GM18499 (cell line): ENCODE measurements around the gene CCL15.
"Not testable (repeated sequence)": the region's sequence is repeated elsewhere in the genome, so short reads cannot be mapped to it uniquely, and the experiment has no call there.

ENCODE experiments used
- ATAC-seq: cut with Tn5 transposase; IDR thresholded peaks from one replicate; pipeline ENCODE4 v1.9.1; 2021; ENCODE audit warnings: moderate number of reproducible peaks; ENCODE audit not compliant: insufficient read depth, unreplicated experiment

Gene CCL15

DNA sequence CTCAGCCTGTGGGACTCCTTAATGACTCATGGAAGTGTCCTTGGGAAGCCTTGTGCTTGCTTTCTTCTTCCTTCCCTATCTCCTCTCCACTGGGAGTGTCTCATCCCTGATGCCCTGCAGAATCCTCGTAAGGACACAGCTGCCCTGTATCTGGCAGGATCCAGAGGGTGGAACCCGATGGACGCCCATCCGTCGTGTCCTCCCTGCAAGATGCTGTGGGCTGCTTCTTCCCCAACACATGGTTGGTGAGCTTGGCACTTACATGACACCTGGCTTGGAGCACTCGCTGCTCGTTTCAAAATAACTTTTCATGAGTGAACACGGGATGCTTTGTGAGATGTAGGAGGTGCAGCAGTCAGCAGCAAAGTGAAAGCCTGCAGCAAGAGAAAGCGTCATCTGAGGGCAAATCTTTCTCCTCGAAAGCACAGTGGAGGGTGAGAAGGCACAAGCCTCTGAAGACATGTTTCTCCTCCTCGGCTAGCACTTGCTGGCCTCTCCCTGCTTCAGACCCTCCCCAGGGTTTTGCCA is 3.3 kb downstream of the CCL15 start:
- ATAC-seq, result no peak

DNA sequence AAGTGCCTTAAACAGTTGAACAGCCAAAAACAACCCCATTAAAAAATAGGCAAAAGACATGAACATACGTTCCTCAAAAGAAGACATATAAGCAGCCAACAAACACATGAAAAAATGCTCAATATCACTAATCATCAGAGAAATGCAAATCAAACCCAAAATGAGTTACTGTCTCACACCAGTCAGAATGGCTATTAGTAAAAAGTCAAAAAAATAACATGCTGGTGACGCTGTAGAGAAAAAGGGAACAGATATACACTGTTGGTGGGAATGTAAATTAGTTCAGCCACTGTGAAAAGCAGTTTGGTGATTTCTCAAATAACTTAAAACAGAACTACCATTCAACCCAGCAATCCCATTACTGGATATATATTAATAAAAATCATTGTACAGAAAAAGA is 6.0 kb downstream of the CCL15 start:
- not testable (repeated sequence) for ATAC-seq

DNA sequence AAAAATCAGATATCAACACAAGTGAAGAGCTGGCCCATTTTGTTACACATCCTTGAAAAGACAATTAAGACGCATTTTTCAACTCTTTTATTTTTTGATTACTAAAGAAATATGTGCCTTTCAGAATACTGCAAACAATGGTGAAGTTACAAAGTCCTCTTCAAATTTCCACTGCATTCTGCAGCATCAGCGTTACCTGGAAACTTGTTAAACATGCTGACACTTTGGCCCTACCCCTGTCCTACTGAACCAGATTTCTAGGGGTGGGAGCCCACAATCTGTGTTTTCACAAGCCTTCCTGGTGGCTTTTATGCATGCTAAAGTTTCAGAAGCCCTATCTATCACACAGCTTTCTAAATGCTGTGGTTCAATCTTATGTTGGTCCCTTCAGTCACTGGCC is 10.3 kb downstream of the CCL15 start:
- no peak for ATAC-seq

DNA sequence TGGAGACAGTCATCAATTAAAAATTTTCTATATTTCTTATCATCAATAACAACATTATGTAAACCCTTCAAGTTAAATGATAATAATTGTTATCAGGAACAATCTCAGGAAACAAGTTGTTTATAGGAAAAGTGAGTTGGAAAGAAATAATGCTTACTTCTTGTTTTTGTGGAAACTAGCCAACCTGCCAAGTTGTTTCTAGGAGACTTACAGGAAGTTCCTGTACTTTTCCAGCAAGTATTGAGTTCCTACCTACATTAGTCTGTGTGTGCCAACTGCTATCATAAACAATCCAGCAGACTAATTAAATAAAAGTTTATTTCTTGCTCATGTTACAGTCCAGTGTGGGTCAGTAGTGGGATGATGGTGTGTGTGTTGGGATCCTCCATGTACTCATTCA is 13.2 kb downstream of the CCL15 start:
- no peak for ATAC-seq

DNA sequence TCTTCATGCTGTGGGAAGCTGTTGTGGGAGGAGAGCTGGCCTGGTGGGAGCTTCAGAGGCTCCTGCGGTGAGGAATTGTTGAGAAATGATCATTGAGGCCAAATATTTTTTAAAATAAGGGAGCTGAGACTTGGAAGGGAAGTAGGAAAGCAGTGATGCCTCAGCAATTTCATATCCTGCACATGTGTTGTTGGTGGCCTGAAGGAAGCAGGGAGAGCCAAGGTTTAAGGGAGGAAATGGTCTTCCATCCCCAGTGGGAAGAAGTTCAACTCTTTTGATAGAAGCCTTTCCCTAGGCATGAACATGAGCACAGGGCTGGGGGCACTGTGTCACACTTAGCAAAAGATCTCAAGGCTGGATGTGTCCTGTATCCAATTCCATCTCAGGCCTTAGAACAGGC is 14.7 kb downstream of the CCL15 start, which contains the start of gene CCL14:
Gene CCL14, minus strand, starts transcription at position 87 of the 400 bp plus-strand sequence. Its CDS starts 80 bp downstream, at position 7.
- no peak for ATAC-seq

DNA sequence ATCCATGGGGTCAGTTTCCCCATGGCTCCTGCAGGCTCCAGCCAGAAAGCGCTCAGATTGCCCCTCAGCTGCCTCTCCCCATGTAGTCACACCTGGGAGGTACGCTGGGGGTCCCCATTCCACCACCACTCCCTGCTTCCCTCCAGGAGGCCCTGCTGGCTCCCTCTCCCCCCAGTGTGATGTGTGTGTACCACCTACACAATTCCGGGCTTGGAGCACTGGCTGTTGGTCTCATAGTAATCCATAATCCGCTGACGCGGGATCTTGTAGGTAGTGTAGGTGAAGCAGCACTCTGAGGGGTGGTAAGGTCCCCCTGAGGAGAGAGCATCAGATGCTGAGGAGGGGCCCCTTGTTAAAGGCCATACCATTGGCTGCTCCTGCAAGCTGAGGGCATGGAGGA is 17.2 kb downstream of the CCL15 start:
- no peak for ATAC-seq

DNA sequence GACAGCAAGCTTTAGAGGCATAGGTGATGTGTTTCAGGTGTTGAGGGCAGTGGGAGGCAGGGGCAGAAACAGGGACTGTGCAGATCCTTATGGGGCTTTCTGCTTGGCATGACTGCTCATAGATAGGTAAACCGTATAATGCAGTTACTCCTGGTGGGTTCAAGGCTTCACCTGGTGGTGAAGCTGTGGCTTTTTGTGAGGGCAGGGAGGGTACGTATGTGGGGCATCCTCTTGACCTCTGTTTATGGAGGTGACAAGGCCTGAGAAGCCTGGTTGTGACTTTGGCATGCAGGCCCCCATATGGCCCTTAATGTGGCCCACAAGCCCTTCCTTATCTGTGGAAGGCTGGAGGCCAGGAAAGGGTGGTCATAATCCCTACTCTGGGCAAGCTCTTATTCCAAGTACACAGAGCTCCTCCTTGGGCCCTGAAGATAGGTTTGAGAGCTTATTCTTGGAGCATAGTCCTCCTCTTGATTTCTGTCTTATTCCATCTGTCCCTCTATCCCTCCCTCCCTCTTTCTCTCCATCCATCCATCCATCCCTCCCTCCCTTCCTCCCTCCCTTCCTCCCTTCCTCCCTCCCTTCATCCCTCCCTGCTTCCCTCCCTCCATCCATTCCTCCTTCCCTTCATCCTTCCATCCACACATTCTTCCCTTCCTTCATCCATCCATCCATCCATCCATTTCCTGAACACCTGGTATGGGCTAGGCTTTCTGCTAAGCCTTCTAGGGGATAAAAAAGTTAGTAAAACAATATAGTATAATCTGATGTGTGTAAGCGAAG is 18.8 kb downstream of the CCL15 start:
- no peak for ATAC-seq

DNA sequence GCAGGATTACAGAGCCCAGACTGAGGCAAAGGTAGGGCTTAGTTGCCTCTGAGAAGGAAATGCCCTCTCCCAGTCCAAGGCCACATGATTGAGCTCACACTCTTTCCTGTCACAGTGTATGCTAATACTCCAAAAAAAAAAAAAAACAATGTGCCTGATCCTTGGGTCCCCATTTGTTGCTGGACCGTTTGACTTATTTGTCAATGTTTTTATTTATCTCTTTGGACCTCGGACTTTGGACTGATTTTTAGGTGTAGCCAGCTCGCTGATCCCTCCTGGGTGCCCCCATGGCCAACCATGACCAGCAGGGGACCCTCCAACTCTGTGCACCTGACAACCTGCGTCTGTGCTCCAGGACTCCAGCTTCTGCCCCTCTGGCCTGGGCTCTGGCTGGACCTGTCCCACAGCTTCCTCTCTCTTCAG is 19.4 kb downstream of the CCL15 start:
- ATAC-seq, result no peak

DNA sequence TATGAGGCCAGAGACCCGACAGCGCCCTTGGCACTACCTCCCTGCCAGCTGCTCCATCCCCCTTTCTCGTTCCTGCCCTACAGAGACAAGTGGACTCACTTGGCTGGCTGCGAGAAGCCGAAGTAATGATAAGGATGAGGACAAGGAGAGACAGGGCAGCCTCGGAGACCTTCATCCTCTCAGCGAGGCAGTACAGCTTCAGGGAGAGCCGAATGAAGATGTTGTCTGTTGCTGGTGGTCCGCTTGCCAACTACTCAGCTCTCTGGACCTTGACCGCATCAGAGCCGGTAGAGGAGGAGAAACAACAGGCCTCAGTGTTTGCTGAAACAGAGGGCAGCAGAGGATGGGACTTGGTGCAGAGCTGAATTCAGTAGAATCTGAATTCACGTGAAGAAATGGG is 20.1 kb downstream of the CCL15 start, which contains the start of gene CCL16:
Gene CCL16, minus strand, starts transcription at position 252 of the 400 bp plus-strand sequence. Its CDS starts 77 bp downstream, at position 175.
- no peak for ATAC-seq

DNA sequence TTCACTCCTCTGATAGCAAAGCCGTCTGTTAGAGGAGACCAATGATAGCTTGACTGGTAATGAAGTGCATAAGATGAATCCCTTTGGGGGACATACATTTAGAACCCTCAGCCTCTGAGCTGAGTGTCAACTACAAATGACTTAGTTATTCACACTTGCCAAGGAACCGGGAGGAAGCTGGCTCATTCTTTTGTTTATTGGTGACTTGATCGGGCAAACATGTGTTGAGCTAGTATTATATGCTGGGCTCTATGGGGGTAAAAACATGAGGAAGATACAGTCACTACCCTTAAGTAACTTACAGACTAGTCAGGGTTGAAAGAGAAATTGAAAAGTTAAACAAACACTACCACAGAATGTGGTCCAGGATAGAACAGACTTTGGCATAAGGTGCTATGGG is 23.0 kb downstream of the CCL15 start:
- no peak for ATAC-seq

DNA sequence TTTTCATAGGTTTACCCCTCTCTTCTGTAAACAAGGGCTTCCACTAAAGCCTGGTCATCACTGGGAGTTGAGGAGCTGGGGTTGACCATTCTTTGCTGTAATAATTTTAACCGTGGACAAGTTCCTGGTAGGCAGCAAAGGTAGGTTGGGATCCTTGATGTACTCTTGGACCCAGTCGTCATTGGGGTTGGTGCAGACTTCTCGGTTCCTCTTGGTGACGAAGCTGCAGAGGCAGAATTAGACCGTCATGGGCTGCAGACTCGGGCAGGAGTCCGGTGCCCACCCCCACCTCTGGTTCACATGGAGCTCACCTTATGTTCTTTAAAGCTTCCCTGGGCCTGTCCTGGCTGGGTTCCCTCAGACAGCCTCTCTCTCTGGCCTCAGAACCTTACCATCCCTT is 23.8 kb downstream of the CCL15 start:
- no peak for ATAC-seq

DNA sequence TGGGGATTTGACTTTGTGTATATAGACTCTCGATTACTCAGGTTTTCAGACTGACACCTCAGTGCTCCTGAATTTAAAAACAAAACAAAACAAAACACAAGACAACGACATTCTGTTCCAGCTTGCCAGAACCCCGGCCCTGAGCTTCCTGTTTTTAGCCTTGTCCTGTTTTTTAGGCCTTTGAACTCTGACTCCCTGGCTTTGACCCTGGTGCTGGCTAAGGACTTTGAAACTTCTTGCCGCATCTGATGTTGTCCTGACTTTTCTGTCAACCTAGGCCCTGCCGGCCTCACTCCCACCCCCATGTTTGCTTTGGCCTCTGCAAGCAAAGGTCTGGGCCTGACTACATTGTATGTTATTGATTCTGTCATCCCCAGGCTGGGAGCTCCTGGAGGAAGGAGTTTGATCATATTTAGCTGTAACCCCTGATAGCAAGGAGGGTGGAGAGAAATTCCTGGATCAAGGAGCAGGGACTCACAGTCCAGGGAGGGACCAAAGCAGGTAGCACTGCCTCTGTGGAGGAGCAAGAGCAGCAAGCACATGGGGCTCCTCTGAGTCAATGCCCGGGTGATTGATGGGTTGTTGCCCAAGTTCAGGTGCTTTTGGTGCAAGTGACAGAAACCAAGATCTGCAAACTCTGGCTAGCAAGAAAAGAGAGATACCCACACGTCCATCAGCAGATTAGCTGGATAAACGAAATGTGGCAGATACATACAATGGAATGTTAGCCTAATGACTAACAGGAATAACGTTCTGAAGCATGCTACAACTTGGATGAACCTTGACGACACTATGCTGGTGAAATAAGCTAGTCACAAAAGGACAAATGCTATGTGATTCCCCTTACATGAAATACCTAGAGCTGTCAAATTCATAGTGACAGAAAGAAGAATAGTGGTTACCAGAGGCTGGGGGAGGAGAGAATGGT is 27.8 kb downstream of the CCL15 start:
- ATAC-seq, result no peak

DNA sequence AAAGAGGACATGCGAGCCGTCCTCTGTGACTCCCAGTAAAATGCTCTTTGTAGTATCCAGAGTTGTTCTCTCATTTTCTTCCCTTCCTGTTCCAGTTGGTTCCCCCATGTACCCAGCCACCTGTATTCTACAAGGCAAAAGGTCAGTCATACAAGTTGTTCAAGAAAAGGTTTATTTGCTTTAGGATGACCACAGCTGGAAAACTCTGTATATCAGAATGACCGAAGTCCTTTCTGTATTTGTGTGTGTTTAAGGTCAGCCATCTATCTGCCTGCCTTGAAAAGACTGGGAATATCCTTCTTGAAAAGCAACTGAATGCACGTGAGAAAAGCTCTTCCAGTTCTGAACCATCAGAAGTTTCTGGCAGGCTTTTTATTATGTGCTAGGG is 28.4 kb downstream of the CCL15 start:
- no peak for ATAC-seq

DNA sequence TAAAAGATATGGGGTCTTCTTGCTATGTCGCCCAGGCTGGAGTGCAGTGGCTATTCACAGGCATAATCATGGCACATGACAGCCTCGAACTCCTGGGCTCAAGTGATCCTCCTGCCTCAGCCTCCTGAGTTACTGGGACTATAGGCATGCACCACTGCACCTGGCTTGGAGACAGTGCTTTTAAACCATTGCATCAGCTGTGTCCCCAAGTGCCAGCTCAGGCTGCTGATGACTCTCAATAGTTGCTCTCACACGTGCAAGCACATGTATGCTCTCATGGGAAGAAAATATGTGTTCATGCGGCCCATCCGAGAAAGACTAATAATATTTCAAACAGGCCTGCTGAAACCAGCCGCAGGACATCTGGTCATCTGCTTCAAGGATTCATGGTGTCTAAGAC is 28.8 kb downstream of the CCL15 start:
- no peak for ATAC-seq

DNA sequence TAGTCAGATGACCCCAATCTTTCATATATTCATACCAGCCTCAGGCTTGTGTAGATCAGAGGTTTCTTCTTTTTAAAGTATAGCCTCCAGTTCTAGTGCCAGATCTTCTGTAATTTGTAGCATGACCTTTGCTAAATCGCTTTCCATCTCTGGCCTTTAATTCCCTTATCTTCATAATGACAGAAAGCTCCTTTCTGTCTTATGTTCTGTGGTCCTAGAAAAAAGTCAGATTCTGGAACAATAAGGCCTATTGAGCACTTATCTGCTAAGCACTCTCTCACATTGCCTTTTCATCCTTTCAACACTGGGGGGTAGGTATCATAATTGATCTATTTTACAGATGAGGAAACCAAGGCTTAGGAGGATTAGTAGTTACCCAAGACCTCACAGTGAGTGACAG is 29.3 kb downstream of the CCL15 start:
- no peak for ATAC-seq

DNA sequence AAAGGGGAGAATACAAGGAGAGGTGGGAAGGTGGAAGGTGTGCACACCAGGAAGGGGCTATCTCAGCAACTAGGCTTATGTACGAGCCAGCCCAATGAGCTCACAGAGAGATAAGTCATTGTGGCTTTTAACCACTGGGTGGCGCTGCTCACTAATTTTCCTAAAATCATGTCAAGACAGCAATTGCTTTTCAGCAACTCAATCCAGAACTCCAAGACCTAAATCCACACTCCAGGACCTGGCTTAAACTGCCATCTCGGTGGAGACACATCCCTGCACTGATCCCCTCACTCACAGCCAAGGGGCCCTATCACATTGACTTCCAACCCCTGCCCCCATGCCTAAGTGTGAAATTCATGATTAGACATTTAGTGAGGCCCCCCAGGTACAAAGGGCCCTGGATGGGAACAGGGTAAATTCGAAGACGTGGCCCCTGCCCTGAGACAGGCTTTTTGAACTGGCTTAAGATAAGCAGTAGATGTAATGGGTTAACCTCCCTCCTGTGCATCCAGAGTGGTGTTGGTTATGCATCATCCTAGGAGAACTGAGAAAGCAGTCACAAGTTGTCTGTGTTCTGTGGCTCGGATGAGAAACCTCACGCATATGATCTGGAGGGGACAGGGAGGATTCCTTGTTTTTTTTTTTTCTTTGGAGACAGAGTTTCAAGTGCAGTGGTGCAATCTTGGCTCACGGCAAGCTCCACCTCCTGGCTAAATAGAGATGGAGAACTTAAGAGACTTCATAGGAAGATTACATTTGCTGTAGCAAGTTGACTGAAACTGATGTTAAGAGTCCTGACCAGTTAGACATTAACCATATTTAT is 31.6 kb downstream of the CCL15 start:
- no peak for ATAC-seq

DNA sequence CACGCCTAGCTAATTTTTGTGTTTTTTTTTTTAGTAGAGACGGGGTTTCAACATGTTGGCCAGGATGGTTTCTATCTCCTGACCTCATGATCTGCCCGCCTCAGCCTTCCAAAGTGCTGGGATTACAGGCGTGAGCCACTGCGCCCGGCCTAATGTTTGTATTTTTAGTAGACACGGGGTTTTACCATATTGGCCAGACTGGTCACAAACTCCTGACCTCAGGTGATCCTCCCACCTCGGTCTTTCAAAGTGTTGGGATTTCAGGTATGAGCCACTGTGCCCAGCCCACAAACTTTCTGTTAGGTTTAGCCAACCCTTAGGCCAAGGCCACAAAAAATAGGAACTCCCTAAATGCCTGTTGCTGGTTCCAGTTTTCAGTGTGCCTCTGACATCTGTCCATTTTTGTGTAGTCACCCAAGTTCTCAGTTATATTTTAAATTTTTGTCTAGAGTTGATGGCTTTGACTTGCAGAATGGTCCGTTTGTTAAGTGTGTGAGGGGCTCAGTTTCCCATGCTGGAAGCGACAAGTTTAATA is 32.8 kb downstream of the CCL15 start:
- no peak for ATAC-seq

DNA sequence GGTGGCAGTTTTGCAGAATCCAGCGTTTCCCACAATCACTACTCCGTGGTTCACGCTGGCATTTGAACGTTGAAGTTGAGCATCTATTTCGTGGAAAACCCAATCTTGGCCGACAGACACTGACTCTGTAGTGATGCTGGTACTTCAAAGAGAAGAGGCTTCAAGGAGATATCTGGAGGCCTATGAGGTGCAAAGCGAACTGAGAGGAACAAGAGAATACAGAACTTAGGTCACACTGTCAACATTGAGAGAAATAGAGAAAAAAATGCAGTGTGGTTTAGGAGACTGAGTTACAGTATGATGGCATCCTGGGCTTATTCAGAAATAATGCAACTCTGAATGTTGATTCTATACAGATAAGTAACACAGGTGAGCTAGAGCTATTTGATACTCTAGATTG is 36.1 kb downstream of the CCL15 start:
- no peak for ATAC-seq

DNA sequence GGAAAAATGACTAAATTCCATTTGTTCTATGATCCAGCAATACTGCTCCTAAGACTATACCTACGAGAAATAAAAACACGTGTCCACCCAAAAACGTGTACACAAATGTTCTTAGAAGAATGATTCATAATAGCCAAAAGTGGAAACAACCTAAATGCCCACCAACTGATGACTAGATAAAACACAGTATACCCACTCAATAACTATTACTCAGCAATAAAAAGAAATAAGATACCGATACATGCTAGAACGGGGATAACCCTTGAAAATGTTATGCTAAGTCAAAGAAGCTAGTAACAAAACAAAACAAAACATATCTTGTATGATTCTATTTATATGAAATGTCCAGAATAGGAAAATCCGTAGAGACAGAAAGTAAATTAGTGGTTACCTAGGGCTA is 37.7 kb downstream of the CCL15 start:
- no peak for ATAC-seq

DNA sequence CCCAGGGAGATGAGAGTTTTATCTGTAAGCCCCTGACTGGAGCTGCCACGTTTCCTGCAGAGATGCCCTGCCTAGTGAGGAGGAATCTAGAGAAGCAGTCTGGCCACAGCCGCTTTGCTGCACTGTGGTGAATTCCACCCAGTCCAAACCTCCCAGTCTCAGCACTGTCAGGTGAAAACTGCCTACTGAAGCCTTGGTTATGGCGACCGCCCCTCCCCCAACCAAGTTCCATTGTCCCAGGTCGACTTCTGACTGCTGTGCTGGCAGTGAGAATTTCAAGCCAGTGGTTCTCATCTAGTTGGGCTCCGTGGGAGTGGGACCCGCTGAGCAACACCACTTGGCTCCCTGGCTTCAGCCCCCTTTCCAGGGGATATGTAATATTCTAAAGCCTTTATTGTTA is 47.6 kb downstream of the CCL15 start:
- no peak for ATAC-seq
